Stimulated activated CD4-positive, alpha-beta T cell treated with anti-CD3 and anti-CD28 coated beads, TNF-alpha, amount 100 ng/mL, for 4 hours (primary cell): ENCODE results near the gene ALDH1A1.

Experiments used
- DNase-seq, 3 experiments: peaks; one replicate each; pipeline ENCODE4 v3.0.0-alpha.2; 2020; ENCODE audit warnings: low read depth in 3 of 3

The ALDH1A1 gene

GRCh38 chr9:72917892-72918509 lies 34.9 kb downstream of the ALDH1A1 start:
- no peak for DNase-seq

- no peak for DNase-seq
These were observed 37.2 kb downstream of the ALDH1A1 start for GRCh38 chr9:72915659-72916058.

DNA sequence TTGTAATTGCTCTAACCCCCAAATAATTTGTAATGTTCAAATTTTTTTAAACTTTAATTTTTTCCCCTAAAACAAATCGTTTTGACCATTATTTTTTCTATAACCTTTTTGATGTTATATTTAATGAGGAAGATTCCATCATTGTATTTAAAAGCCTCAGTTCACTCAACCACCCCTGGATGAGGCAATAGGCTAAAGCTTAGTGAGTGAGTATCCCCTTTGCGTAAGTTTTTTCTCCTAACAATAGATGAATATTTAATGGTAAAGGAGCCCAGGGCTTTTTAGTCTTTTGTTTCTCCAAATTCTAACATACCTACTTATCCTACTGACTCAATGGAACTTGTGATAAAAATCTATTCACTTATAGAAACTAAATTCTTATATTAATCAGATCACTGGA lies 38.1 kb downstream of the ALDH1A1 start:
- DNase-seq, result no peak

DNA sequence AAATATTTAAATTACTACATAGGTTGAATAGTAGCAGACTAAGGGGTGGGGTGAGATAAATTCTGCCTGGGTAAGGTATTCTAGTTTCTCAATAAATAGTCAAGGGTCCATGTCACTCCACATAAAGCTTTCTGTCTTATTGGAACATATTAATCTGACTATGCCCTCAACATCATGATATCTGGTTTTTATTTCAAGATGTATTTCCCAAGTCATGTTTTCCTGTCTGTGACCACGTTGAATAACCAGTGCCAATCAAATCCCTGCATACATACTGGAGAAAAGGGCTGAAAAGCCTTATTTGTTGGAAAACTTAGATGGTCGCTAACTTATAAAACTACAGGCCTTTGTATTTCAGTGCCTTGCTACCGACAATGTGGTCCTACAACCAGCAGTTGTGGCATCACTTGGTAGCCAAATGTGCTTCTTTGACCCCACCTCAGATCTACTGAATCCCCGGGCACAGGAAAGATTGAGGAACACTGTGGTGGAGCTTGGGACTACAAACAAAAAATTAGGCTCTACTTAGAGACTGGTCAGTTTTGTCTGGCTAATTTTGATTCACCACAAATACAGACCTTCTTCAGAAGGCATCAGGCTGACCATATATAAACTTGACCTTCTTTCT lies 39.4 kb downstream of the ALDH1A1 start:
- no peak for DNase-seq

- DNase-seq, result no peak
These were observed 40.1 kb downstream of the ALDH1A1 start for GRCh38 chr9:72912476-72913381.

DNA sequence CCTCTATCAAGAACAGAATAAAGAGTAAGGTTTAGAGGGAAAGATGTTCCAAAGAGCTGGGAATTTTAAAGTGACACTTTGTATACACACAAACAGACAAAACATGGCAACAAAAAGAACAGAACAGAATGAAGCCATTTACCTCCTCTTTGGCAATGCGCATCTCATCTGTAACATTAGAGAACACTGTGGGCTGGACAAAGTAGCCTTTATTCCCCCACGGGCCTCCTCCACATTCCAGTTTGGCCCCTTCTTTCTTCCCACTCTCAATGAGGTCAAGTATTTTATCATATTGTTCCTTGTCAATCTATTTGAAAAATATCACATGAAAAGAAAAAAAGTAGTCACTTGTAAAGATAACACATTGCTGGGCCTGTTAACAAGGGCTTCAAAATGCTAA lies 41.0 kb downstream of the ALDH1A1 start:
- DNase-seq, result no peak

GRCh38 chr9:72911247-72911775 lies 41.5 kb downstream of the ALDH1A1 start:
- no peak for DNase-seq

DNA sequence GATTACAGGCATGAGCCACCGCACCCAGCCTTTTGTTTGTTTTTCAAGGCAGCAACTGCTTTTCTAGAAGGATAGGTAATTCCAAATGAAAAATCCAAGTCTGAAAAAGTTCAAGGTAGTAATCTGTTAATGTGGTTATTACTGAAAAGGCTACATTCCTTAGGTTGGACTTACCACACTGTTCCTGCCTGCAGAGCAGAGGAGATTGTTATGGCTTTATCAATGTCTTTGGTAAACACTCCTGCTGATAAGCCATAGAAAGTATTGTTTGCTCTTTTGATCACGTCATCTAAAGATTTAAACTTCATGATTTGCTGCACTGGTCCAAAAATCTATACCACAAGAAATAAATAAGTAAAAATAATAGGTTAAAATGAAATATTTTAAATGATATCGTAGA lies 43.4 kb downstream of the ALDH1A1 start:
- no peak for DNase-seq

DNA sequence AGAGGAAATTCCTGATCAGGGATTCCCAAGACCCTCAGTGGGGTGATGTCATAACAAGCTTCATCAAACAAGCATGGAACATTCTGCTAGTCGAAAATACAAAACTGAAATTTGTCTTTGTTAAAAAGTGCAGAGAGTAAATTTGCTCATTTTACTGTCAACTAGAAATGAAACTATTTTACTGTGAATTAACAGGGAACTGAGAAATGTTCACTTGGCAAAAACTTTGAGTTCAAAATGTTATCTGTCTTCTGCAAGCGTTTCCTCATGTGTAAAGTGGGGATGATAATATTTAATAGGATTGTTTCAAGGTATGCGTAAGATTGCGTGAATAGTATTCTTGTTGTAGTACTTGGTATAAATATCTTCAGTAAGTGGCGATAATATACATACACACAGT lies 45.4 kb downstream of the ALDH1A1 start:
- no peak for DNase-seq

- DNase-seq, result no peak
These were observed 46.0 kb downstream of the ALDH1A1 start for GRCh38 chr9:72906810-72907209.

DNA sequence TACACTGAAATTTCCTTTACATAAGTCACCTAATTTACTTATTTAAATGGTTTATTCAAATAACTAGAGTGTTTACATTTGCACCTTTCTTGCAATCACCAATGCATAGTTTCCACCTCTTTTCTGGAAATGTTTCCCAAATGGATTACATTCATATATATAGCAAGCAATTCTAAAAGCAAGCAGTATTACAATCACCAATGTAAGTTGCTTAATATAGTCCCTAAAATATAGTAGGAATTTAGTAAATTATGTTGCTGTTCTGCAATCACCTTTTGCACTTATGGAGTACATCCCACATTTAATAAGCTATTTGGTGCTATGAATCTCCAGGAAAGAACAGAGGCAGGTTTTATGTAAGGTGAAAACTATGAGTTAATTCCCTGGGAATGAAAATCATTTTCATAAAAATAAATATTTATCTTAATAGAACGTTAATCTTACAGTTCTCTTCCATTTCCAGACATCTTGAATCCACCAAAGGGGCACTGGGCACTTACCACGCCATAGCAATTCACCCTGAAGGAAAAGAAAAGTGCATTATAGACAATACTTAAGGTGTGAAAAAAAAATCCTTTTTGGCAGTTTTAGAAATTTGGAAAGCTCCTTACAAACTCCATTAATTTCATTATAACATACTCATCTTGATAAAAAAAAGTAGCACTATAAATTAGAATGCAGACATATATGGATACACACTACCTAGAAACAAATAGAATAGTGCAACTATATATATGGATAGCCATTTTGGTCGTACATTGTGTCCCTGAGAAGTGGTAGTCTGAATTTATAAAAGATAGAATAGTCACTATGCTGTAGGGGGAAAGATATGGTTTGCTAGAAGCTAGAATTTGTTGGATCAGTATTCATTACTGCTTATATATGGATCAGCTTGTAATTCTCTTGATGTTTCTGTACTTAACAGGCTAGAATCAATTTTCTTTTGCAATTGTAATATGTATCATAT lies 47.1 kb downstream of the ALDH1A1 start:
- DNase-seq, result no peak

DNA sequence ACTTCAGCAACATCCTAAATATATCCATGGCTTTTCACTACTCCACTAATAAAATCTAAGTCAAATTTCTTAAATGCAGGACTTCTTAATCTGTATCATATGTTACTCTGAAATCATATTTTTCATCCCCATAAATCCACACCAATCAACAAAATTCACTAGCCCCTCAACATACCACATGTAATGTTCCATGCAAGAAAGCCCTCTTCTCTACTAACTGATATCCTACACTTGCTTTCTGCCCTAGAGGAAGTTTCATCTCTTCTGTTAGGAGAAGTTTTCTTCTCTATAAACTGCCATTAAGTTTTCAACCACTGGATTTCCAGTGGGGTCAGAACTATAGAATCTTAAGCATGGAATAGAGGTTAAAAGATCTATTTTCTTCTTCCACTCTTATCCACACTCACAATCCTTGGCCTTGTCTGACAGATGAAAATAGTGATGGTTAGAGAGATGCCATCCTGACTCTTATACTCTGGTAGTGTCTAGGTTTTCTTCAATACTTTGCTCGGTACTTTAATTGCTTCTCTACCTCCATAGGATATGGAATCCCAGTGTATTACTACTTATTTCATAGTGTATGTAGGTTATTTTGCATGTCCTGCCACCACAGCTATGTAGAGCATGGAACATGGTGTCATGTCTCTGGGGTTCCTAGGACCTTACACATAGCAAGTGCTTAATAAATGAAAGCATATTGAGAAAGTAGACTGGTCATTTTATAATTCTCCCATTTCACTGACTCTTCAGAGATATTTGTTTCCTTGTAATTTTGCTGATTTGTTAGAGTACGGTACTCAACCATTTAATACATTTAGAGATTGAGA lies 48.4 kb downstream of the ALDH1A1 start:
- DNase-seq, result no peak

- DNase-seq, result no peak
These were observed 49.8 kb downstream of the ALDH1A1 start for GRCh38 chr9:72903103-72903502.

DNA sequence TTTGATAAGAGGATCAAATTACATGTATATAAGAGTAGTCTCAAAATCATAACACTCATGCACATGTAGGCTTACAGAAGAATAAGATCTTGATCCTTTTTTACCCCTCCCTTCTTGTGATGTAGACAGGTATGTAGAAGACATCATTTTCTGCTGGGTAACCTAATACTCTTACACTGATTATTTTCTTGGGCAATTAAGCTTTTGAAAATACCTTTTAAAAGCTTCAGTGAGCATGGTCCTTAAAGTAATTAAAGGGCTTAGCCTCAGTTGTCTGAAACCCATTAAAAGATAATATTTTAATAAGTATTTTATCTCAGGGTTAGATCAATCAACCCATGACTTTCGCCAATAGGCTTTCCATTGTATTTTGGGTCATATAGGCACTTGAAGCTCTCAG lies 50.6 kb downstream of the ALDH1A1 start:
- DNase-seq, result no peak

DNA sequence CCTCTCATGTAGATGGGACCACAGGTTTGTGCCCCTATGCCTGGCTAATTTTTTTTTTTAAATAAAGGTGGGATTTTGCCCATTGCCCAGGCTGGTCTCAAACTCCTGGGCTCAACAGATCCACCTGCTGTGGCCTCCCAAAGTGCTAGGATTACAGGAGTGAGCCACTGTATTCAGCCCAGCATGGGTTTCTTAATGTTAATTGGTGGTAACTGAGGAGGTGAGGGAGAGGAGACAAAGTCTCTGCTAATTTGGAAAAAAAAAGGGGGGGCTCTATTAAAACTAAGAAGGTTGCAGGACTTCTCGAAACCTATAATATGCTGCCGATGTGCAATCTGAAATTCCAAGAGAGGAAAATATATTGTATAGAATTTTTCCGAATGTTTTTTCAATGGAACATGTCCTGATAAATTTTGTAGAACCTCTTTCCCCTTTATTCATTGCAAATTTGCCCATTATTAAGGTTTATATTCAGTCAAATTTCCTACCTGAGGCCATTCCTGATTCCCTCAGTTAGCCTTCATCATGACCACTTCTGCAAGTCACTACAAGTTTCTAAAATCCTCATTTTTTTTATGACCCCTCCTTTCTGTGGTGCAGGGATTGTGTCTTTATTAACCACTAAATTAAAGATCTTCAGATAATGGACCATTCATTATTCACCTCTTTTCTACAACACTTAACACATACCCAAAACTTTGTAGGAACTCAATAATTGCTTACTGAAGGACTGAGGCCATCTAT lies 52.9 kb downstream of the ALDH1A1 start:
- DNase-seq, result no peak

- DNase-seq, result no peak
These were observed 53.8 kb downstream of the ALDH1A1 start for GRCh38 chr9:72898784-72899733.

DNA sequence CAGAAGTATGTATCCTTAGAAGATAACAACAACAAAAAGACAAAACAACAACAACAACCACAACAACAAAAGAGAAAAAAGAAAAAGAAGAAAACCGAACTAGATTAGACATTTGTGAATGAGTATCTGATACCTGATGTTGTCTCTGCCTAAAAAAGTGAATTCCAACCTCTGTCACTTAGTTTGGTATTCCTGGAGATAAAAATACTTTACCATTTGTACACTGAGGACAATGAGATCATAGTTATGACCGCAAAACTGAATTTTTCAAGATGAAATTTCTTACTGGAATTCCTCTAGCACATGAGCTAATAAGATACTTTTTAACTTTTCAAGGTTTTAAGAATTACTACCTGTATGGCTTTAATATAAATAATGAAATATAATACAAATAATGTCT lies 54.5 kb downstream of the ALDH1A1 start:
- DNase-seq, result no peak

- DNase-seq, result no peak
These were observed 55.7 kb downstream of the ALDH1A1 start for GRCh38 chr9:72897069-72897649.
